NCI-H69 (cell line): Measurements from ENCODE around the gene CTTNBP2NL.
A peak's percentile ranks its signal among the peaks of the same experiment; 100 is the strongest.

Experiments used
- DNase-seq: peaks from one replicate; lab custom pipeline; 2025; lab: John Stamatoyannopoulos, UW

CTTNBP2NL gene

GRCh38 chr1:112395821-112396652, at the start of gene CTTNBP2NL:
TSS of gene CTTNBP2NL (plus strand) at chr1:112396214. CDS start at chr1:112416166, 19,952 bp downstream.
- peak; percentile 96 for DNase-seq

- no peak for DNase-seq
These were observed 49.1 kb upstream of the CTTNBP2NL start for GRCh38 chr1:112346801-112347350.

GRCh38 chr1:112356765-112357164, 39.2 kb upstream of the CTTNBP2NL start:
- no peak for DNase-seq

GRCh38 chr1:112357467-112357866, 38.5 kb upstream of the CTTNBP2NL start:
- DNase-seq = no peak

GRCh38 chr1:112358061-112358770, 37.8 kb upstream of the CTTNBP2NL start:
- DNase-seq = no peak

- peak; percentile 8 for DNase-seq
These were observed 37.1 kb upstream of the CTTNBP2NL start for GRCh38 chr1:112358798-112359408.

- no peak for DNase-seq
These were observed 35.9 kb upstream of the CTTNBP2NL start for GRCh38 chr1:112359961-112360767.

- DNase-seq = no peak
These were observed 32.4 kb upstream of the CTTNBP2NL start for GRCh38 chr1:112363636-112364035.

- no peak for DNase-seq
These were observed 27.8 kb upstream of the CTTNBP2NL start for GRCh38 chr1:112368198-112368597.

- DNase-seq = peak; percentile 73
These were observed 26.4 kb upstream of the CTTNBP2NL start for GRCh38 chr1:112369392-112370285.

- no peak for DNase-seq
These were observed 25.0 kb upstream of the CTTNBP2NL start for GRCh38 chr1:112370996-112371395.

GRCh38 chr1:112371775-112372174, 24.2 kb upstream of the CTTNBP2NL start:
- no peak for DNase-seq

GRCh38 chr1:112373806-112374205, 22.2 kb upstream of the CTTNBP2NL start:
- no peak for DNase-seq

GRCh38 chr1:112375701-112376100, 20.3 kb upstream of the CTTNBP2NL start:
- no peak for DNase-seq

- DNase-seq = no peak
These were observed 15.7 kb upstream of the CTTNBP2NL start for GRCh38 chr1:112380356-112380755.

GRCh38 chr1:112381324-112382076, 14.5 kb upstream of the CTTNBP2NL start:
- DNase-seq = no peak

- no peak for DNase-seq
These were observed 12.1 kb upstream of the CTTNBP2NL start for GRCh38 chr1:112383759-112384370.

GRCh38 chr1:112386024-112386723, 9.8 kb upstream of the CTTNBP2NL start:
- no peak for DNase-seq
